ENCODE data around the gene CACNA1C.

The CACNA1C gene

GRCh38 chr12:2460051-2460670 is 407.4 kb downstream of the CACNA1C start:
- no peaks in the 10 kb centered on the region for H3K9me3 ChIP-seq (ENCODE audit: severe bottlenecking)
- TF ChIP-seq, protein P1, sequence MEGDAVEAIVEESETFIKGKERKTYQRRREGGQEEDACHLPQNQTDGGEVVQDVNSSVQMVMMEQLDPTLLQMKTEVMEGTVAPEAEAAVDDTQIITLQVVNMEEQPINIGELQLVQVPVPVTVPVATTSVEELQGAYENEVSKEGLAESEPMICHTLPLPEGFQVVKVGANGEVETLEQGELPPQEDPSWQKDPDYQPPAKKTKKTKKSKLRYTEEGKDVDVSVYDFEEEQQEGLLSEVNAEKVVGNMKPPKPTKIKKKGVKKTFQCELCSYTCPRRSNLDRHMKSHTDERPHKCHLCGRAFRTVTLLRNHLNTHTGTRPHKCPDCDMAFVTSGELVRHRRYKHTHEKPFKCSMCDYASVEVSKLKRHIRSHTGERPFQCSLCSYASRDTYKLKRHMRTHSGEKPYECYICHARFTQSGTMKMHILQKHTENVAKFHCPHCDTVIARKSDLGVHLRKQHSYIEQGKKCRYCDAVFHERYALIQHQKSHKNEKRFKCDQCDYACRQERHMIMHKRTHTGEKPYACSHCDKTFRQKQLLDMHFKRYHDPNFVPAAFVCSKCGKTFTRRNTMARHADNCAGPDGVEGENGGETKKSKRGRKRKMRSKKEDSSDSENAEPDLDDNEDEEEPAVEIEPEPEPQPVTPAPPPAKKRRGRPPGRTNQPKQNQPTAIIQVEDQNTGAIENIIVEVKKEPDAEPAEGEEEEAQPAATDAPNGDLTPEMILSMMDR (IDR thresholded peaks at IDR 0.05; ENCODE audit: poor library complexity, severe bottlenecking) = no peak
- H3K27ac ChIP-seq (ENCODE audit: poor library complexity, severe bottlenecking) = no peak overlapping the region
- ATAC-seq (ENCODE audit: low read depth) = no peak
- no peak for DNase-seq (ENCODE audit: low spot score)
- peaks cover 22% of the 10 kb centered on the region for H3K27me3 ChIP-seq (ENCODE audit: insufficient read depth, poor library complexity, severe bottlenecking)
- H3K36me3 ChIP-seq (ENCODE audit: low read depth) = no peaks in the 10 kb centered on the region
- no peak overlapping the region for H3K4me3 ChIP-seq (ENCODE audit: severe bottlenecking)
- H3K4me1 ChIP-seq (ENCODE audit: insufficient read depth, poor library complexity, severe bottlenecking) = no peaks in the 10 kb centered on the region

DNA sequence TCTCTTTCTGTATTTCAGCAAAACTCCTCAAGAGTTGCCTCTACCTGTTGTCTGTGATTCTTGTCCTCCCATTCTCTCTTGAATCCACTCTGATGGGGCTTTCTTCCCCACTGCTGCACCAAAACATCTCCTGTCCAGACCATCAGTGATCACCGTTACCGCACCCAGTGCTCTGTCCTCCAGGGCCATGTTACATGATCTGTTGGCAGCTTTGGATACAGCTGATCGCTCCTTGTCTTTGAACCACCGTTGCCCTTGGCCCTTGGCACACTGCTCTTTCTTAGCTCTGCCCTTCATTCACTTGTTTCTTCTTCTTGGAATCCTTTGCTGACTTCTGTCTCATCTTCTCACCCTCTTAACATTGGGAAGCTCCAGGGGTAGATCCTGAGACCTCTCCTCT is 408.3 kb downstream of the CACNA1C start:
- Histone ChIP-seq H3K4me1 (ENCODE audit: insufficient read depth, poor library complexity, severe bottlenecking) (no peaks in the 10 kb centered on the region), H3K27ac (ENCODE audit: poor library complexity, severe bottlenecking) (no peak overlapping the region), H3K36me3 (ENCODE audit: low read depth) (no peaks in the 10 kb centered on the region), H3K9me3 (ENCODE audit: severe bottlenecking) (no peaks in the 10 kb centered on the region), H3K4me3 (ENCODE audit: severe bottlenecking) (no peak overlapping the region), H3K27me3 (ENCODE audit: insufficient read depth, poor library complexity, severe bottlenecking) (peaks cover 22% of the 10 kb centered on the region)
- DNase-seq (ENCODE audit: low spot score) (no peak), ATAC-seq (ENCODE audit: low read depth) (no peak)
- TF ChIP-seq, protein P1 (IDR thresholded peaks at IDR 0.05; ENCODE audit: poor library complexity, severe bottlenecking) = no peak

- TF ChIP-seq, protein P1 (IDR thresholded peaks at IDR 0.05; ENCODE audit: poor library complexity, severe bottlenecking) = no peak
- no peak for ATAC-seq (ENCODE audit: low read depth)
- Histone ChIP-seq H3K36me3 (ENCODE audit: low read depth) (no peaks in the 10 kb centered on the region), H3K4me3 (ENCODE audit: severe bottlenecking) (no peak overlapping the region), H3K9me3 (ENCODE audit: severe bottlenecking) (no peaks in the 10 kb centered on the region), H3K27me3 (ENCODE audit: insufficient read depth, poor library complexity, severe bottlenecking) (peaks cover 19% of the 10 kb centered on the region), H3K27ac (ENCODE audit: poor library complexity, severe bottlenecking) (no peak overlapping the region), H3K4me1 (ENCODE audit: insufficient read depth, poor library complexity, severe bottlenecking) (no peaks in the 10 kb centered on the region)
- peak; percentile 31 for DNase-seq (ENCODE audit: low spot score)
Measured at GRCh38 chr12:2461645-2462044, 408.9 kb downstream of the CACNA1C start.

DNA sequence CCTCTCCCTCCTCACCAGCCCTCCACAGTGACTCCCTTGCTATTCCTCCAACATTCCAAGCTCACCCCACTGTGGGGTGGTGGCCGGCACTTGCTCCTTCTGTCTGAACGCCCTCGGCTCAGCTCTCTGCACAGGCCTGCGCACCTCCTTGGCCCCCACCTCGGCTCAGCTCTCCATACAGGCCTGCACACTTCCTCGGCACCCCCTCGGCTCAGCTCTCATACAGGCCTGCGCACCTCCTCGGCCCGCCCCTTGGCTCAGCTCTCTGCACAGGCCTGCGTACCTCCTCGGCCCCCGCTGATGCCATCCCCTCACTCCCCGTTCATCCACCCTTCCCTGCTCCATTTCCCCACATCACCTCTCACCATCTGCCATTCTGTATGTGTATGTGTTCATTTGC is 409.3 kb downstream of the CACNA1C start:
- Histone ChIP-seq H3K9me3 (ENCODE audit: severe bottlenecking) (no peaks in the 10 kb centered on the region), H3K4me3 (ENCODE audit: severe bottlenecking) (no peak overlapping the region), H3K4me1 (ENCODE audit: insufficient read depth, poor library complexity, severe bottlenecking) (no peaks in the 10 kb centered on the region), H3K27me3 (ENCODE audit: insufficient read depth, poor library complexity, severe bottlenecking) (peaks cover 19% of the 10 kb centered on the region), H3K36me3 (ENCODE audit: low read depth) (no peaks in the 10 kb centered on the region), H3K27ac (ENCODE audit: poor library complexity, severe bottlenecking) (no peak overlapping the region)
- DNase-seq (ENCODE audit: low spot score) (peak; percentile 77), ATAC-seq (ENCODE audit: low read depth) (no peak)
- TF ChIP-seq, protein P1 (IDR thresholded peaks at IDR 0.05; ENCODE audit: poor library complexity, severe bottlenecking) = no peak

GRCh38 chr12:2463719-2464118 is 410.9 kb downstream of the CACNA1C start:
- Histone ChIP-seq H3K4me1 (ENCODE audit: insufficient read depth, poor library complexity, severe bottlenecking) (no peaks in the 10 kb centered on the region), H3K27me3 (ENCODE audit: insufficient read depth, poor library complexity, severe bottlenecking) (peaks cover 30% of the 10 kb centered on the region), H3K4me3 (ENCODE audit: severe bottlenecking) (no peak overlapping the region), H3K36me3 (ENCODE audit: low read depth) (no peaks in the 10 kb centered on the region), H3K27ac (ENCODE audit: poor library complexity, severe bottlenecking) (no peak overlapping the region), H3K9me3 (ENCODE audit: severe bottlenecking) (no peaks in the 10 kb centered on the region)
- TF ChIP-seq, protein P1 (IDR thresholded peaks at IDR 0.05; ENCODE audit: poor library complexity, severe bottlenecking) = no peak
- ATAC-seq (ENCODE audit: low read depth) (no peak), DNase-seq (ENCODE audit: low spot score) (peak; percentile 22)

All from RWPE2 (cell line).